NCI-H2029 (cell line): Measurements from ENCODE around the gene TTPAL.

ENCODE experiments used
- DNase-seq: peaks from one replicate; lab custom pipeline; 2025; lab: John Stamatoyannopoulos, UW

TTPAL gene

GRCh38 chr20:44442298-44443070 lies 33.2 kb upstream of the TTPAL start:
- no peak for DNase-seq

GRCh38 chr20:44445742-44446710 lies 29.6 kb upstream of the TTPAL start:
- no peak for DNase-seq

GRCh38 chr20:44447827-44448419 lies 27.8 kb upstream of the TTPAL start:
- DNase-seq, result no peak

DNA sequence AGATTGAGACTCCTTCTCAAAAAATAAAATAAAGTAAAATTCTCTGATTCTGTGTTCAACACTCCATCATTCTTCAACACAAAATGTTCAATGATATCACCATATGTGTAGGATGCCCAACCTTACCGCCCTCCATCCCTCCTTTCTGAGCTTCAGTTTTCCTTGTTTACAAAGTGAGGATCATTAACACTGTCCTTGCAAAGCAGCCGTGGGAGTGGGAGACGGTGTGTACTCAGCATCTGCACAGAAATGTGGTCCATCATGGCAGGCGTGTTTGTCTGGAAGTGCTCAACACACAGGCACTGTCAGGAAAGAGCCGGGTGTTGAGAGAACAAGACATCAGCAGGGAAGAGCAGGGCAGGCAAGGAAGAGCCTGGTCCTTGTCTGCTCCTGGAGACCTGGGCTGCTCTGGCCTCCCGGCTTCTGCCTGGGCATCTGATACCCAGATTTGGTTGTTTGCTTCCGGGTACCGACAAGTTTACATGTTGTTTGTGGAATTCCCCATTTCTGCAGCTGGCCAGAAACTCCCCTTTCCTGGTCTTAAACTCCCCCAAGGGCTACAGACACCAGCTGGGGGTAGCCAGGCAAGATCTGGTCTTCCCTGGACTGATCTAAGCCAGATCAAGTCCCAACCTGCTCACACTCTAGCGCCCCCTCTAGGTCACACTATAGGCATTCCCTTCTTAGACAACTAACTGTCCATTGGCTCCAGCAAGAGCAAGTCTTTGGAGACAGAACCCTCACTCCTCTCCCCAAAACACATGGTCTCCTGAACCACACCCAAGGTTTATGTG lies 26.7 kb upstream of the TTPAL start:
- DNase-seq, result no peak

DNA sequence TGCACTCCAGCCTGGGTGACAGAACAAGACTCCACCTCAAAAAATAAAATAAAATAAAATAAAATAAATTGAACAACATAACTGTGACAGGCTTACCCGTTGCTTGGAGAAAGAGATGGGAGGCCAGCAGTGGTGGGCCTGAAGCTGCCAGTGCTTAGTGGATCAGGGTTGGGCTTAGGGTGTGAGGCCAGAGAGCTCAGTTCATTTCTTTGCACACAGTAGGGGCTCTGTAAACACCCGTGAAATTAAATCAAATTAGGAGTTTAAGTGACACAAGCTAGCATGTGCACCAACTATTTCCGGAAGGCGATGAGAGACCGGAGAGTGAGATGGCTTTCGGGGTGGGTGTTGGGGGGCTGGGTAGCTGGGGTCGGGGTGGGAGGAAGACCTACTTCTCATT lies 25.8 kb upstream of the TTPAL start:
- no peak for DNase-seq

GRCh38 chr20:44450281-44450889 lies 25.3 kb upstream of the TTPAL start:
- no peak for DNase-seq

- no peak for DNase-seq
These were observed 24.7 kb upstream of the TTPAL start for GRCh38 chr20:44450903-44451450.

DNA sequence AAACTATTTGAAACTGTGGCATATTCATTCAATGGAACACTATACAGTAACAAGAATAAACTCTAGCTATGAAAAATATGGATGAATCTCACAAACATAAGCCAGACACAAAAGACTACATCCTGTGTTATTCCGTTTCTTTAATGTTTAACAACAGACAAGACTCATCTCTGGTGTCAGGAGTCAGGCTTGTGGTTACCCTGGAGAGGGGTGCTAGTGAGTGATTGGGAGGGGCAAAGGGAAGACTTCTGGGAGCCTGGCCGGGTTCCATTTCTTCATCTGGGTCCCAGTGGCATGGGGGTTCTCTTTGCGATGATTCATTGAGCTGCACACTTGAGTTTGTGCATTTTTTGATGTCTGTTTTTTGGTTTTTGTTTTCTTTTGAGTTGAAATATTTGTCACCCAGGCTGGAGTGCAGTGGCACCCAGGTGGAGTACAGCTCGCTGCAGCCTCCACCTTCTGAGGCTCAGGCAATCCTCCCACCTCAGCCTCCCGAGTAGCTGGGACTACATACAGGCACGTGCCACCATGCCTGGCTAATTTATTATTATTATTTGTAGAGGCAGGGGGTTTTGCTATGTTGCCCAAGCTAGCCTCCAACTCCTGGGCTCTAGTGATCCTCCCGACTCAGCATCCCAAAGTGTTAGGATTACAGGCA lies 21.2 kb upstream of the TTPAL start:
- no peak for DNase-seq

GRCh38 chr20:44455126-44455525 lies 20.5 kb upstream of the TTPAL start:
- no peak for DNase-seq

DNA sequence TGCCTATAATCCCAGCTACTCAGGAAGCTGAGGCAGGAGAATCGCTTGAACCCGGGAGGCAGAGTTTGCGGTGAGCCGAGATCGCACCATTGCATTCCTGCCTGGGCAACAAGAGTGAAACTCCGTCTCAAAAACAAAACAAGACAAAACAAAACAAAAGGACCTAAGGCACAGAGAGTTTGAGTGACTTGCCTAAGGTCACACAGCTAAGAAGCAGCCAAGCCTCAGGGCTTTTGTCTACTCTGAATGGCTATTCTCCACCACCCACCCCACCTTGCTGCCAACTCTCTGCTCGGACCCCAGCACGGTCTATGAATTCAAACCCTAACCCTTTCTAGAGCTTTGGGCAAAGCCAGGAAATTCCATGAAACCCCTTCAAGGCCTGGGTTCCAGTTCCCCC lies 19.1 kb upstream of the TTPAL start:
- no peak for DNase-seq

GRCh38 chr20:44457016-44457415 lies 18.7 kb upstream of the TTPAL start:
- no peak for DNase-seq

DNA sequence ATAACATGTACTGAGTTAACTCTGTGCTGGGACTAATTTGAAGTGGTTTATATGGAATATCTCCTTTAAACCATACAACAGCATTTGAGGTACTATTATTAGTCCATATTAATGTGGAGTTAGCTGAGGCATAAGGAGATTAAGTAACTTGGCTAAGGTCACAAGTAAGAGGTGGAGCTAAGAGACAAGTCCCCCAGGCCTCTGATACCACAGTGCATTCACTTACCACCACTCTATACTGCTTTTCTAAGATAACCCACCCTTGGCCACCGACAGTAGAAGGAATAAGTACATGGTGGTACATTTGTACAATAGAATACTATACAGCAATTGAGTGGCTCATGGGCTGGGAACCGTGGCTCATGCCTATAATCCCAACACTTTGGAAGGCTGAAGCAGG lies 16.4 kb upstream of the TTPAL start:
- no peak for DNase-seq

DNA sequence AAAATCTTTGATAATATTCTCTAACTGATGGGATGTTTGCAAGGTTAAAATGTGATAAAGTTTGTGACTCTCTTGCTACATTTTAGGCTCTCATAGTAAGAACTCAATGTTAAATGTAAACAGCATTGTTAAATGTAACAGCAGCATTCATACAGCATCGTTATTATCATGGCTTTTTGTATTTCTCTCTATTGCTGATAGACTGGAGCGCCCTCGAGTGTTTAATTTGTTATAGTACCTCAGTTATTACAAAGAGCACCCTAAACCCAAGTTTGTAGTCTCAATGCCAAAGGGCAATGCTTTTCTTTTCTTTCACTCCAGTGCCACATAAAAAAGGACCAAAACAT lies 14.9 kb upstream of the TTPAL start:
- DNase-seq, result no peak

DNA sequence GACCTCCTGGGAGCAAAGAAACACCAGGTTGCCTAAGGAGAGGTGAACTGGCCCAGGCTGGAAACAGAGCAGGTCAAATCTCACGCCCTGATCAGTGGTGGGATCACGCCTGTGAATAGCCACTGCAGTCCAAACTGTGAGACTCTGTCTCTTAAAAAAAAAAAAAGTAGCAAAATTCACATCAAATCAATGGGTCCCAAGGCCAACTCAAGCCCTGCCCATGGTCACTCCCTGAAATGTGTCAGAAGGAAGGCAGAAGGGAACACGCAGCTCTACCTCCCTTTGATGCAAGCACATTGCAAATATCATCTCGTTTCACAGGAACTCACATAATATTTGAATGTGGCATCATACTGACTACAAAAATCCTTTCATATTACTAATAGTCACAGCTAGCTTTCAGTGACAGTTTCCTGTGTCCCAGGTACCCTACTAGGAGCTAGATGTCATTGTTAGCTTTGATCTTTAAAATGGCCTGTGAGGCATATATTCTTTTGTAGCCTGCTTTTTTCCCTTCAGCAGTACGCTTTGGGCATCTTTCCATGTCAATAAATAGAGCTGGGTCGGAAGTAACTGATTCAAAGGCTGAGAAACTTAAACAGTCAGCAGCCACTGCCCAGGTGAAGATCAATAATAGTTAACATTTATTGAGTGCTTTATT lies 14.4 kb upstream of the TTPAL start:
- DNase-seq, result no peak

GRCh38 chr20:44461803-44462174 lies 13.9 kb upstream of the TTPAL start:
- no peak for DNase-seq

DNA sequence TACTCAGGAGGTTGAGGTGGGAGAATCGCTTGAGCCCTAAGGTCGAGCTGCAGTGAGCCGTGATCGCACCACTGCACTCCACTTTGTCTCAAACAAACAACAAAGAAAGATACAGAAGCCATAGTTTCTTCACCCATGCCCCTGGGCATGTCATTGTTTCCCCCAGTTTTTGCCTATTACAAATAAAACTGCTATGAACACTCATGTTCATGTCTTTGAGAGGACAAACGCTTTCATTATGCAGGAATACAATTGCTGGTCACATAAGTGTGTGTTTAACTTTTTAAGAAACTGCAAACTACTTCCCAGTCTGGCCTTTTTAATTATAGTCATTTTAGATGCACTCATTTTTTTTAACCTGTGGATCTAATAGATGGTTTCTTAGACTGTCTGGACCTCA lies 12.2 kb upstream of the TTPAL start:
- DNase-seq, result no peak

GRCh38 chr20:44464514-44464913 lies 11.2 kb upstream of the TTPAL start:
- DNase-seq, result peak; percentile 14

- peak; percentile 24 for DNase-seq
These were observed 10.6 kb upstream of the TTPAL start for GRCh38 chr20:44465001-44465560.

- no peak for DNase-seq
These were observed 8.3 kb upstream of the TTPAL start for GRCh38 chr20:44467289-44467883.
